Medulla oblongata (tissue), 1 donor: ENCODE results near the gene ACACB.

ENCODE experiments used
- DNase-seq: peaks from one replicate; pipeline ENCODE4 v3.0.0-alpha.2; 2015; ENCODE audit errors: extremely low spot score

ACACB gene

GRCh38 chr12:109115758-109116610, at the start of gene ACACB:
Gene ACACB, plus strand, starts transcription at chr12:109116587. Its CDS starts 22,819 bp downstream, at chr12:109139406.
- peak; percentile 87 for DNase-seq

GRCh38 chr12:109069307-109070271, 46.8 kb upstream of the ACACB start:
- no peak for DNase-seq

GRCh38 chr12:109074866-109075265, 41.5 kb upstream of the ACACB start:
- no peak for DNase-seq

- DNase-seq = no peak
These were observed 33.6 kb upstream of the ACACB start for GRCh38 chr12:109082751-109083150.

- no peak for DNase-seq
These were observed 32.0 kb upstream of the ACACB start for GRCh38 chr12:109084425-109084824.

- DNase-seq = no peak
These were observed 30.8 kb upstream of the ACACB start for GRCh38 chr12:109085590-109085989.

GRCh38 chr12:109087250-109087649, 29.1 kb upstream of the ACACB start:
- no peak for DNase-seq

- DNase-seq = no peak
These were observed 27.6 kb upstream of the ACACB start for GRCh38 chr12:109088818-109089217.

- no peak for DNase-seq
These were observed 26.7 kb upstream of the ACACB start for GRCh38 chr12:109089683-109090082.

GRCh38 chr12:109092497-109093021, 23.8 kb upstream of the ACACB start:
- DNase-seq = no peak

- DNase-seq = peak; percentile 96
These were observed 23.1 kb upstream of the ACACB start, which contains the start of gene ALKBH2 for GRCh38 chr12:109093022-109093918. Gene ALKBH2, minus strand, starts transcription at chr12:109093472. Its CDS starts 686 bp downstream, at chr12:109092786.

GRCh38 chr12:109097140-109097434, 19.3 kb upstream of the ACACB start:
- DNase-seq = no peak

GRCh38 chr12:109097435-109098182, 18.8 kb upstream of the ACACB start, which contains the start of gene UNG:
Gene UNG, plus strand, starts transcription at chr12:109097597. Its CDS starts 83 bp downstream, at chr12:109097680.
- peak; percentile 98 for DNase-seq

- no peak for DNase-seq
These were observed 18.2 kb upstream of the ACACB start for GRCh38 chr12:109098183-109098604.

GRCh38 chr12:109098651-109099050, 17.7 kb upstream of the ACACB start:
- peak; percentile 9 for DNase-seq

GRCh38 chr12:109099431-109100020, 16.9 kb upstream of the ACACB start:
- DNase-seq = no peak

GRCh38 chr12:109100741-109101140, 15.6 kb upstream of the ACACB start:
- DNase-seq = no peak

GRCh38 chr12:109102491-109102890, 13.9 kb upstream of the ACACB start:
- DNase-seq = no peak

- no peak for DNase-seq
These were observed 11.2 kb upstream of the ACACB start for GRCh38 chr12:109105176-109105575.
